ENCODE measurements around the gene APOBEC3B.

DNA sequence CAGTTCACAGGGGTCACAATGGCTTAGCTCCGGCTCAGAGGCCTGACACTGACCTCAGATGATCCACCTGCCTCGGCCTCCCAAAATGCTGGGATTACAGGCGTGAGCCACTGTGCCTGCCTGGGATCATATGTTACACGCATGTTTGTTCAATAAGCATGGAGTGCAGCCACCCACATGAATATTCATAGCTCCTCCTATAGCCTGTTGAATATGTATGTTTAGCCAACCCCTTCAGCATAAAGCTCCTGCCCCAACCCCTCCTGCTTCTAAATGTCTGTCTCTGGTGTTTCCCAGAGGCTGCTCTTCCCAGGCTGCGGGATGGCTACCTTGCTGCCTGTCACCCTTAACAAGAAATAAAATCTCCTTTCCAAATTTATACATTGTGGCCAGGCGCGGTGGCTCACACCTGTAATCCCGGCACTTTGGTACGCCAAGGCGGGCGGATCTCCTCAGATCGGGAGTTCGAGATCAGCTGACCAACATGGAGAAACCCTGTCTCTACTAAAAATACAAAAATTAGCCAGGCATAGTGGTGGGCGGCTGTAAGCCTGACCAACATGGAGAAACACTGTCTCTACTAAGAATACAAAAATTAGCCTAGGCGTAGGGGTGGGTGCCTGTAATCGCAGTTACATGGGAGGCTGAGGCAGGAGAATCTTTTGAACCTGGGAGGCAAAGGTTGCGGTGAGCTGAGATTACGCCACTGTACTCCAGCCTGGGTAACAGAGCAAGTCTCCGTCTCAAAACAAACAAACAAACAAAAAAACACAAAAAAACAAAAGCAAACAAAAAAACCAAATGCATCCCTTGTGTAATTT is 57.4 kb downstream of the APOBEC3B start:
- TF ChIP-seq, protein P1, sequence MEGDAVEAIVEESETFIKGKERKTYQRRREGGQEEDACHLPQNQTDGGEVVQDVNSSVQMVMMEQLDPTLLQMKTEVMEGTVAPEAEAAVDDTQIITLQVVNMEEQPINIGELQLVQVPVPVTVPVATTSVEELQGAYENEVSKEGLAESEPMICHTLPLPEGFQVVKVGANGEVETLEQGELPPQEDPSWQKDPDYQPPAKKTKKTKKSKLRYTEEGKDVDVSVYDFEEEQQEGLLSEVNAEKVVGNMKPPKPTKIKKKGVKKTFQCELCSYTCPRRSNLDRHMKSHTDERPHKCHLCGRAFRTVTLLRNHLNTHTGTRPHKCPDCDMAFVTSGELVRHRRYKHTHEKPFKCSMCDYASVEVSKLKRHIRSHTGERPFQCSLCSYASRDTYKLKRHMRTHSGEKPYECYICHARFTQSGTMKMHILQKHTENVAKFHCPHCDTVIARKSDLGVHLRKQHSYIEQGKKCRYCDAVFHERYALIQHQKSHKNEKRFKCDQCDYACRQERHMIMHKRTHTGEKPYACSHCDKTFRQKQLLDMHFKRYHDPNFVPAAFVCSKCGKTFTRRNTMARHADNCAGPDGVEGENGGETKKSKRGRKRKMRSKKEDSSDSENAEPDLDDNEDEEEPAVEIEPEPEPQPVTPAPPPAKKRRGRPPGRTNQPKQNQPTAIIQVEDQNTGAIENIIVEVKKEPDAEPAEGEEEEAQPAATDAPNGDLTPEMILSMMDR (optimal IDR thresholded peaks at IDR 0.05 in 1 of 3, IDR thresholded peaks at IDR 0.05 in 1 of 3, conservative IDR thresholded peaks at IDR 0.05 in 1 of 3; ENCODE audit: extremely low read depth in 1 of 3, insufficient read depth in 2 of 3, low read length in 3 of 3), result no peak
- TF ChIP-seq EZH2 (IDR thresholded peaks at IDR 0.05; ENCODE audit: low read length), result no peak

All from keratinocyte (primary cell).